HepG2 (cell line): Measurements from ENCODE around the gene PRSS36. TPM values are rescaled to one million over a fixed set of nuclear protein-coding genes. Genes with fewer than 3 reads are reported as not detected.

Experiments
- ARNT ChIP-seq: fragments of 450-650 bp; IDR thresholded peaks from 2 replicates; pipeline ENCODE4 v1.6.1; 2017
- MNT ChIP-seq: fragments of 450-650 bp; IDR thresholded peaks from 2 replicates; pipeline ENCODE4 v1.6.1; 2016
- MYC ChIP-seq: sonication (generic); formaldehyde crosslinking; IDR thresholded peaks from 2 replicates; pipeline ENCODE4 v1.9.0; 2021; ENCODE audit warnings: missing genetic modification reagents, borderline replicate concordance
- NCOA5 ChIP-seq: sonication (generic); formaldehyde crosslinking; IDR thresholded peaks from 2 replicates; pipeline ENCODE4 v1.4.0; 2020; ENCODE audit warnings: missing genetic modification reagents
- NCOR1 ChIP-seq: fragments of 200-600 bp; sonication (generic); IDR thresholded peaks from 2 replicates; pipeline ENCODE4 v1.7.0; 2017; ENCODE audit warnings: antibody characterized with exemption, low read length, borderline replicate concordance
- PHF21A ChIP-seq: sonication (generic); formaldehyde crosslinking; IDR thresholded peaks from 2 replicates; pipeline ENCODE4 v1.5.0; 2020; ENCODE audit warnings: mild to moderate bottlenecking, missing genetic modification reagents
- SMC3 ChIP-seq: IDR thresholded peaks from 2 replicates; pipeline ENCODE4 v1.6.1; 2011; ENCODE audit warnings: low read length, improper control_type of control experiment
- SYNCRIP ChIP-seq: fragments of 200-400 bp; formaldehyde crosslinking; IDR thresholded peaks from 2 replicates; pipeline ENCODE4 v1.6.1; 2018; ENCODE audit warnings: mild to moderate bottlenecking, low read depth, low read length; ENCODE audit not compliant: insufficient read depth
- TBP ChIP-seq: sonication (generic); formaldehyde crosslinking; IDR thresholded peaks from 2 replicates; pipeline ENCODE4 v1.5.0; 2020; ENCODE audit warnings: missing genetic modification reagents
- ZFP1 ChIP-seq: IDR thresholded peaks from 2 replicates; pipeline ENCODE4 v1.6.1; 2016
- ZNF407 ChIP-seq: sonication (generic); formaldehyde crosslinking; IDR thresholded peaks from one replicate; pipeline ENCODE4 v1.5.1; 2020; ENCODE audit warnings: mild to moderate bottlenecking, missing genetic modification reagents; ENCODE audit errors: not compliant biosample characterization
- ZNF510 ChIP-seq: sonication (generic); formaldehyde crosslinking; IDR thresholded peaks from 2 replicates; pipeline ENCODE4 v1.4.0; 2020; ENCODE audit warnings: low read depth, mild to moderate bottlenecking, missing genetic modification reagents
- ZNF546 ChIP-seq: sonication (generic); formaldehyde crosslinking; conservative IDR thresholded peaks from 2 replicates; pipeline ENCODE4 v1.8.1; 2023; ENCODE audit warnings: mild to moderate bottlenecking, missing genetic modification reagents
- ZNF672 ChIP-seq: sonication (generic); formaldehyde crosslinking; IDR thresholded peaks from 2 replicates; pipeline ENCODE4 v1.8.1; 2022; ENCODE audit warnings: missing genetic modification reagents
- ZNF766 ChIP-seq: sonication (generic); formaldehyde crosslinking; IDR thresholded peaks from 2 replicates; pipeline ENCODE4 v1.5.0; 2020; ENCODE audit warnings: missing genetic modification reagents, borderline replicate concordance
- ZNF781 ChIP-seq: sonication (generic); formaldehyde crosslinking; IDR thresholded peaks from 2 replicates; pipeline ENCODE4 v1.5.1; 2020; ENCODE audit warnings: borderline replicate concordance, mild to moderate bottlenecking, missing genetic modification reagents; ENCODE audit errors: not compliant biosample characterization
- ZNF816 ChIP-seq: sonication (generic); formaldehyde crosslinking; IDR thresholded peaks from 2 replicates; pipeline ENCODE4 v1.8.0; 2022; ENCODE audit warnings: missing genetic modification reagents, mild to moderate bottlenecking, borderline replicate concordance
- ZNF839 ChIP-seq: sonication (generic); formaldehyde crosslinking; IDR thresholded peaks from 2 replicates; pipeline ENCODE4 v1.4.0; 2020; ENCODE audit warnings: missing genetic modification reagents, mild to moderate bottlenecking, borderline replicate concordance
- polyA plus RNA-seq, 8 experiments: library from polyadenylated mRNA; depleted of rRNA in 3 of 8; stranded (reverse) in 7 of 8; unstranded in 1 of 8; fragments of >200 nt; fragmentation: Illumina TruSeq in 4 of 8; extraction: Trizol in 4 of 8; gene quantifications; 2 replicates each; pipeline versions ENCODE4 v1.2.1 to v1.2.3, GENCODE V29; 2011 to 2016; ENCODE audit warnings: low read depth in 4 of 8, missing spikeins in 1 of 8, mixed read lengths in 1 of 8; ENCODE audit not compliant: insufficient read depth in 1 of 8
- total RNA-seq, 5 experiments: library from RNA; depleted of rRNA; stranded (reverse); fragments of >200 nt; fragmentation: Illumina TruSeq; extraction: Trizol; gene quantifications; 2 replicates each; pipeline ENCODE4 v1.2.3, GENCODE V29; 2016; ENCODE audit warnings: low read depth in 1 of 5
- TF ChIP-seq, protein P1 (sequence below): sonication (generic); formaldehyde crosslinking; conservative IDR thresholded peaks from 2 replicates; pipeline ENCODE4 v1.8.1; 2023; ENCODE audit warnings: missing genetic modification reagents

Gene PRSS36
- total and polyA plus RNA-seq, 2 of the 13 experiments (the other 11 are each of a cell fraction or from before 2014, with no cell fraction given): 1.5 to 2.1 TPM

GRCh38 chr16:31108035-31108793, 41.7 kb downstream of the PRSS36 start, which contains the start of gene BCKDK (continued):
- TF ChIP-seq, protein P1, sequence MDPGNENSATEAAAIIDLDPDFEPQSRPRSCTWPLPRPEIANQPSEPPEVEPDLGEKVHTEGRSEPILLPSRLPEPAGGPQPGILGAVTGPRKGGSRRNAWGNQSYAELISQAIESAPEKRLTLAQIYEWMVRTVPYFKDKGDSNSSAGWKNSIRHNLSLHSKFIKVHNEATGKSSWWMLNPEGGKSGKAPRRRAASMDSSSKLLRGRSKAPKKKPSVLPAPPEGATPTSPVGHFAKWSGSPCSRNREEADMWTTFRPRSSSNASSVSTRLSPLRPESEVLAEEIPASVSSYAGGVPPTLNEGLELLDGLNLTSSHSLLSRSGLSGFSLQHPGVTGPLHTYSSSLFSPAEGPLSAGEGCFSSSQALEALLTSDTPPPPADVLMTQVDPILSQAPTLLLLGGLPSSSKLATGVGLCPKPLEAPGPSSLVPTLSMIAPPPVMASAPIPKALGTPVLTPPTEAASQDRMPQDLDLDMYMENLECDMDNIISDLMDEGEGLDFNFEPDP (CRISPR knock-in tag): no peak
- TF ChIP-seq MNT: no peak
- TF ChIP-seq ZNF816 (CRISPR knock-in tag): peak; percentile 88
- TF ChIP-seq ZNF672 (CRISPR knock-in tag): no peak
- no peak for TF ChIP-seq NCOR1
- no peak for TF ChIP-seq ZNF407
- no peak for TF ChIP-seq SYNCRIP
- no peak for TF ChIP-seq ARNT
- no peak; the same call in 1 of the 2 replicates for TF ChIP-seq TBP
- TF ChIP-seq ZNF839 (CRISPR knock-in tag): peak; percentile 71; the same call in 1 of the 2 replicates
- no peak for TF ChIP-seq SMC3
- TF ChIP-seq ZNF766 (CRISPR knock-in tag): peak; percentile 31
- TF ChIP-seq MYC (CRISPR knock-in tag): peak; percentile 86
- 0 out of 2 replicates have a peak, but pooled peaks have one; percentile 42 for TF ChIP-seq PHF21A
- TF ChIP-seq ZNF546 (CRISPR knock-in tag): no peak
- no peak for TF ChIP-seq ZNF510 (CRISPR knock-in tag)
- no peak for TF ChIP-seq ZNF781
- no peak for TF ChIP-seq NCOA5 (CRISPR knock-in tag)
- no peak for TF ChIP-seq ZFP1 (CRISPR knock-in tag)
